Right kidney (tissue), 9 donors: ENCODE results near the gene ABCG2.

ENCODE experiments used
- DNase-seq: peaks from one replicate; pipeline ENCODE4 v3.0.0-alpha.2; 2016
- long read RNA-seq, 8 donors: transcript quantifications; one replicate each; lab custom pipeline, GENCODE V29; 2026

Gene ABCG2
- long read RNA-seq, donor 1: 0 reads
- long read RNA-seq, donor 2, full-length matches to known transcripts: 1 of 1 reads
- long read RNA-seq, donor 2, partial matches to known transcripts: 0 of 1 reads
- long read RNA-seq, donor 2, other reads (novel, unspliced or antisense): 0 of 1 reads
- long read RNA-seq, donor 3: 0 reads
- long read RNA-seq, donor 4: 0 reads
- long read RNA-seq, donor 5, full-length matches to known transcripts: 1 of 1 reads
- long read RNA-seq, donor 5, partial matches to known transcripts: 0 of 1 reads
- long read RNA-seq, donor 5, other reads (novel, unspliced or antisense): 0 of 1 reads
- long read RNA-seq, donor 6, full-length matches to known transcripts: 1 of 1 reads
- long read RNA-seq, donor 6, partial matches to known transcripts: 0 of 1 reads
- long read RNA-seq, donor 6, other reads (novel, unspliced or antisense): 0 of 1 reads
- long read RNA-seq, donor 7: 0 reads
- long read RNA-seq, donor 8: 0 reads

DNA sequence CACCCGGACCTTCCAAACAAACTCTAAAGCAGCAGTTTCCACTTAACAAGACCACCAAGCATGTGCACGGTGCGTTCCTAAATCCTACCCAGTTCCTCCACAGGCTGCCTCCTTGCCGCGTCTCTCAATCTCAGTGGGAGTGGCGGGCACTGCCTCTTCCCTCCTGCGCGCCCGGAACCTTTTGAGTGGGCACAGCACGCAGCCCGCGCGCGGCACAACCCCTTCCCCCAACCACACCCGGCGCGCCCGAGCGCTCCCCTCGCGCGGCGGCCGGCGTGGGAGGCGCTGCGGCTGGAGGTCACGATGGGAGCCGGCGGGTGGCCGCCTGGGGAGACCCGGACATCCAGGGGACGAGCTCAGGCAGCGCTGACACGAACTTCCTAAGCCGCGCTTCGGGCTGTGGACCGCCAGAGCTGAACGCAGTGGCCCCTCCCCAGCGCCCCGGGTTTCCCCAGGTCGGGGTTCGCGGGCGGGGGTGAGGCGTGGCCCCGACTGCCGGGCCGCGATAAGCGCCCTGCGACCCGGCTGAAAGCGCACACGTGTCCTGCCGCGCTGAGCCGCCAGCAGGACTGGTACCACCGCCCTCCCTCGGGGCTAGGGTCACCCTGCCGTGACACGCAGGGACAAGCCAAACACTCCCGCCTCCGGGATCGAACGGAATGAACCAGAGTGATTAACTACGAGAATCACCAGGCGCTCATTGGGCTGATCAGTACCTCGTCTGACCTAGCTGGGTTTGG is at the start of gene ABCG2:
TSS of gene ABCG2 (minus strand) at position 151 of the 740 bp plus-strand sequence. CDS start 18,644 bp downstream, outside the sequence.
- DNase-seq: peak; percentile 71

DNA sequence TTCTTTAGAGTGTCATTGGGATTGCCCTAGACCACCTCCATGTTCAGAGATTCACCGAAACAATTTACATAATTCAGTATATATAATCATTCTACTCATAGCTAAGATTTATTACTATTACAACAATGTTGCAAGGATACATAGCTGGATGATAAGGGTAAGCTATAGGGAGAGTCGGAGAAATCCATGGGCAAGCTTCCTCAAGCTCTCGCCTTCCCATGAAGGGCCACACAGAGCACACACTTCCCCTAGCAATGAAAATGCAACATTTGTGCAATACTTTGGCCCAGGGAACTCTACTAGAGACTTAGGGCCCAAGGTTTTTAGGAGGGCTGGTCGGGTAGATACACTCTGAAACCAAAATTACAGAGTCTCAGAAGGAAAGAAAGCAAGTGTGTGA is 49.7 kb upstream of the ABCG2 start:
- DNase-seq: no peak

DNA sequence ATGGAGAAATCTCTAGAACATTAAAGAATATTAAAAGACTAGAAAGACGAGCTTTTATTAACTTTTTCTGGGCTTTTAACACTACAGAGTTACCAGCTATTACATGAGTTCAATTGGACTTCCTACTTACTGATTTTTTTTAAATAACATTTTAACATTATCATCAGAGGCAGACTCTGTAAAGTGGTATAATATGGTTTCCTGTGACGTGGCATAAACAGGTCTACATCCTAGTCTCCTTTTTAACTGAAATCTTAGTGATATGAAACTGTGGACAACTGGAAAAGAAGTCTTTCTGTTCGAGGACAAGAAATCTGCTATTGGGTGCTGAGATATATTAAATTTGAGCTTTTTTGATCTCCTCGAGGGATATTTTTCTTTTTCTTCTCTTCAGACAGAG is 48.7 kb upstream of the ABCG2 start:
- DNase-seq: no peak

DNA sequence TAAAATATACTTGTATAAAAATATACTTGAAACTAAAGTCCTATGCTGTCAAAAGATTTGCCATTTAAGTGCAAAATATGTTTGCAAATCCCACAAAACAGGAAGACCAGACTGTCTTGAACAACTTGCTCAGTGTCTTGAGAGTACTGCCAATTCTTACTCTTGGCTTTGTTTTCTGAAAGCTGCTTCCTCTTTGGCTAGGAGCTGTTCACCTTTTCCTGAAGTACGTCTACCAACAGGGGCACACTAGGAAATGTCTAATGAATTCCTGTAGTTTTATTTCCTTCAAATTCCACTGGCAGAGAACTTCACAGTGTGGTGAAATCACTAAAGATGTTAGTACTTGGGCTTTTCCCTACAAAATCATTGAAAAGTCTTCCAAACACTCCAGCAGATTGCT is 46.4 kb upstream of the ABCG2 start:
- DNase-seq: no peak

DNA sequence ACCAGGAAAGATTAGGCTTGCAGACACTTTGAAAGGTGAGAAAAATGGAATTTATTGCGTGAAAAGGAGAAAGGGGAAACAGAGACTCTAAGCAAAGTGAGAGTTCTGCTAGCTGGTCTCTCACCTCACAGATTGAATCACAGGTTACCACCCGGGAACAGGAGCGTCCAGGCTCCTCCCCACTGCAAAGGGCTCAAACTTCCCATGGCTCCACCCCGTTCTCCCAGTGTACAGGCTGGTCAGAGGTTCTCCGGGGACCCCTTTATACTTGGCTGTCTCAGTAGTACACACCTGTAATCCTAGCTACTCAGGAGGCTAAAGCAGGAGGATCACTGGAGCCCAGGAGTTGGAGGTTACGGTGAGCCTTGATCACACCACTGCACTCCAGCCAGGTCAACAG is 44.0 kb upstream of the ABCG2 start:
- DNase-seq: no peak

DNA sequence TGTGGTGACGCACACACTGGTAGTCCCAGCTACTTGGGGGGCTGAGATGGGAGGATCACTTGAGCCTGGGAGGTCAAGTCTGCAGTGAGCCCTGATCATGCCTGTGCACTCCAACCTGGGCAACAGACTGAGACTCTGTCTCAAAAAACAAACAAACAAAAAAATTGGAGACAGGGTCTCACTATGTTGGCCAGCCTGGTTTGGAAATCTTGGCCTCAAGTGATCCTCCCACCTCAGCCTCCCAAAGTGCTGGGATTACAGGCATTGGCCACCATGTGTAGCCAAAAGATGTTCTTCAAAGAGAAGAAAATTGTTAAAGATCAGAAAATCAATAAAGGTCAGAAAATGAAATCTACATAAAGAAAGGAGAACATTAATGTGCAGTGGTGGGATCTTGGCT is 41.7 kb upstream of the ABCG2 start:
- DNase-seq: no peak

DNA sequence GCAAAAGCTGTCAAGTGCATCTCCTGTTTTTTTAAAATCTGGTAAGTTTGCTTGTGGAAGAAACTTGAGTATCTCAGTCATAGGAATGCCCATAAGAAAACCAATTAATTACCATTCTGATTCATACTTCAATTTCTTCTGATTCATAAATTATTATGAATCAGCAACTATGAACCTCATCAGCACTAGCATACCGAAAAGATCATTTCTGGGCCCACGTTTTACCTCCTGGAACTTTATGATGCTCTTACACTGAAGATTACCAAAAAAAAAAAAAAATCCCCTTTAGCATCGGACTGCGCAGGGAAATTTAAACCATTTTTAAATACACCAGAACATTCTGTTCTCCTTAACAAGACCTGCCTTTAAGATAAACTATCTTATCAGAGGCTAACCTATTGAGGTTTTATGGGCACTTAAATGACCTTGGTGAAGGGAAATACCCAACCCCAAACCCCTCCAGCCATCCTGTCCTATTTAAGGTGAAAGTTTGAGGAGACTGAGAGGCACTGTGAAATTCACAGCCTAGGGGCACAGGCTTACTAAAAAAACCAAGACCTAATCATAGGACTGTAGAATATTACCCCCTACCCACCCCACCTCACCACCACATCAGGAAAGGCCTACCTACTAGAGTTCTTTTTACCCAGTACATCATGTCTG is 38.2 kb upstream of the ABCG2 start:
- no peak for DNase-seq

DNA sequence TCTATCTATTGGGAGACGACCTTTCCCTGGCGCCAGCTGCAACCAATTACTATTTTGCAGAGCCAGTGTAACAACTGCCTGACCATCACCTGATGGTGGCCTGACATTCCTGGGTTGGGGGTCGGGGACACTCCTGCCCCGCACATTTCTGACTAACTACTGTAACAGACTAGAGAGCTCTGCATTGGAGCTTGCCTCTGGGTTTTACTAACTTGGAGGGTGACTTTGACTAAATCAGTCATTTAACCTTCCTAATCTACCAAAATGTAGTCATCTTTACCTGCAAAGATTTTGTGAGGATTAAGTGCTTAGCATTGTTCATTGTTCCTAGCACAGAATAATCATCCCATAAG is 37.5 kb upstream of the ABCG2 start:
- DNase-seq: no peak

DNA sequence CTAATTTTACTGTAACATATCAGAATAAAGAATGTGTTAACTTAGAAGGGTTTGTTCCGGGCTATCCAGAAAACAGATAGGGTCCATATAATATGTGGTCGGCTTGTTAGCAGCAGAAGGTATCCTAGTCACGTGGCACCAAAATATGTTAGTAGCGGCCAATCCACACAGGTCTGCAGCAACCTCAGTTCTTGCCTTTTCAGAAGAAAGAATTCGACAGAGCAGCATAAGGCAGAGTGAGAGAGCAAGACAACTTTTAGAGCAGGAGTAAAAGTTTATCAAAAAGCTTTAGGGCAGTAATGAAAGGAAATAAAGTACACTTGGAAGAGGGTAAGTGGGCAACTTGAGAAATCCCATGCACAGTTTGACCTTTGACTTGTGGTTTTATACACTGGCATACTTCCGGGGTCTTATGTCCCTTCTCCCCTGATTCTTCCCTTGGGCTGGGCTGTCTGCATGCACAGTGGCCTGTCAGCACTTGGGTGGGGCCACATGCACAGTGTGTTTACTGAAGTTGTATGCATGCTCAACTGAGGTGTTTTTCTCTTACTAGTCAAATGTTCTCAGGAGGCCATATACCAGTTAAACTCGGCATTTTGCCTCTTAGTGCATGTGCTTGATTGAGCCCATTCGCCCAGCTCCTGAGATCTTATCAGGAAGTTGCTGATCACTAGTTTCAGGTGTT is 37.0 kb upstream of the ABCG2 start:
- no peak for DNase-seq

DNA sequence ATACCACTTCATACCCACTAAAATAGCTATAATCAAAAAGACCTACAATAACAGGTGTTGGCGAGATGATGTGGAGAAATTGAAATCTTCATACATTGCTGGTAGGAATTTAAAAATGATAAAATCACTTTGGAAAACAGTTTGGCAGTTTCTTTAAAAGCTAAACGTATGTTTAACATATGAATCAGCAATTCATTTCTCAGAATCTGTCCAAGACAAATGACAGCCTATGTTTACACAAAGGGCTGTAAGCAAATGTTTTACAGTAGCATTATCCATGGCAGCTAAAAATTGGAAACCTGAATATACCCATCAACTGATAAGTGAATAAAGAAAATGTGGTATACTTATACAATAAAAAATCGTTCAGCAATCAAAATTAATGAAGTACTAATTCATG is 33.0 kb upstream of the ABCG2 start:
- no peak for DNase-seq

DNA sequence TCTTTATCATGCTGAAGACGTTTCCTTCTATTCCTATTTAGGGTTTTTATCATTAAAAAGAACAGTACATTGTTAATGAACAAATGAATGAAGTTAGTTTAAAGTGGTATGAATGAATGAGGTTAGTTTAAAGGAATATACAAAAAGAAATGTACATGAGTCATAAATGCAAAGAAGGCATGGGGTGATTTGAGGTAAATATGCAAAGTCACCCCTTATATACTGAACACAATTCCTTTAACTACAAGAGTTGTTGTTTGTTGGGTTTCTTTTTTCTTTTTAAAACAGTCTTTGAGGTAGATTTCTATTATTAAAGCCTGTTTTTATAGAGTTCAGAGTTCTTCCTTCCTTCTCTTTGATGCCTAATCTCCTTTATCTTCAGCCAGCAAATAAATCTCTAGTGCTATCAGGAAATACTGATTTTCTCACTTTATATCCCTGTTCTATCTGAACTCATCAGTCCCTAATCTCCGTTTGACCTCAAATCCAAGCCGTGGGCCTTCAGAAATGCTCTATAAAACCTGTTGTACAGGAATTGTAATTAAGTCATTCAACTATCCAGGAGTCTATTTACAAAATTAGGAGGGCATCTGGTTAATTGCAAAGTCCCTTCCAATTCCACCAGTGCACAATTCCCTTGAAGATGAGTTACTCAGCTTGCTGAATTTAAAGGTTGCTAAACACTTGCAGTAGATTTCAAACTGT is 31.6 kb upstream of the ABCG2 start:
- DNase-seq: no peak

DNA sequence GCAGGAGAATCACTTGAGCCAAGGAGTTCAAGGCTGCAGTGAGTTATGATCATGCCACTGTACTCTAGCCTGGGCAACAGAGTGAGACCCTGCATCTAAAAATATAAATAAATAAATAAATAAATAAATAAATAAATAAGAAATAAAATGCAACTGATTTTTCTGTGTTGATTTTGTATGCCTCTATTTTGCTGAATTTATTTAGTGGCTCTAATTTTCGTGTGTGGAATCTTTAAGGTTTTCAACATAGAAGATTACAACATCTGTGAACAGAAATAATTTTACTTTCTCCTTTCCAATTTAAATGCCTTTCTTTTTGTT is 30.9 kb upstream of the ABCG2 start:
- DNase-seq: no peak

DNA sequence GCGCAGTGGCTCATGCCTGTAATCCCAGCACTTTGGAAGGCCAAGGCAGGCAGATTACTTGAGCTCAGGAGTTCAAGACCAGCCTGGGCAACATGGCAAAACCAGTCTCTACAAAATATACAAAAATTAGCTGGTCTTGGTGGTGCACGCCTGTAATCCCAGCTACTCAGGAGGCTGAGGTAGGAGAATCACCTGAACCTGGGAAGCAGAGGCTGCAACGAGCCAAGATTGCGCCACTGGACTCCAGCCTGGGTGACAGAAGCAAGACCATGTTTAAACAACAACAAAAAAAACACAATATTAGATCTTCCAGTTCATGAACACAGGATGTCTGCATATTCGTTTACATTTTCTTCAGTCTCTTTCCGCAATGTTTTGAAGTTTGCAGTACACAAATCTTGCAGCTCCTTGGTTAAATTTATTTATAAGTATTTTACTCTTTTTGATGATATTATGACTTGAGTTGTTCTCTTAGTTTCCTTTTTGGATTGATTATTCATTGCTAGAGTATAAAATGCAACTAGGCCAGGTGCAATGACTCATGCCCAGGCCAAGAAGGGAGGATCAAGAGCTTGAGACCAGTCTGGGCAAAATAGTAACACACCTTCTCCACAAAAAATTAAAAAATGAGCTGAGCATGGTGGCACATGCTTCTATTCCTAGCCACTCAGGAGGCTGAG is 30.4 kb upstream of the ABCG2 start:
- no peak for DNase-seq

DNA sequence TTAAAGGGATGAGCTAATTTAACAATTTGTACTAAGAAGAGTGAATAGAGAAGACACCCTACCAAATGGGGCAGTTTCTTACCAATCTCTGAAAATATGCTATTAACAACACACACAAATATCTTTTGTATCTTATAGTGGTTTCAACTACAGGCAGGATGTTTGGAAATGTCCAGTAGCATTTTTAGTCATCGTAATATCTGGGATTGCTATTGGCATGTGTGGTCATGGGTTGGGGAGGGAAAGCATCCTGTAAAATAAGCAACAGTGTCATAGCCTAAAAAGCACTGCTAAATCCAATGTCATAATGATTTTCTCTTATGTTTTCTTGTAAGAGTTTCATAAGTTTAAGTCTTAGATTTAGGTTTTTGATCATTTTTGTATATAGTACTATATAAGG is 29.3 kb upstream of the ABCG2 start:
- DNase-seq: no peak

DNA sequence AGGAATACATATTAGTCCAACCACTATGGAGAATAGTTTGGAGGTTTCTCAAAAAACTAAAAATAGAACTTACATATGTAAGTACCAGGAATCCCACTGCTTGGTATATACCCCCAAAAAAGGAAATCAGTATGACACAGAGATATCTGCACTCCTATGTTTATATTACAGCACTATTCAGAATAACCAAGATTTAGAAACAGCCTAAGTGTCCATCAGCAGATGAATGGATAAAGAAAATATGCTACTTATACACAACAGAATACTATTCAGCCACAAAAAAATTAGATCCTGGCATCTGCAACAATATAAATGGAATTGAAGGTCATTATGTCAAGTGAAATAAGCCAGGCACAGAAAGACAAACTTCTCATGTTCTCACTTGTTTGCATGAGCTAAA is 27.5 kb upstream of the ABCG2 start:
- DNase-seq: no peak

DNA sequence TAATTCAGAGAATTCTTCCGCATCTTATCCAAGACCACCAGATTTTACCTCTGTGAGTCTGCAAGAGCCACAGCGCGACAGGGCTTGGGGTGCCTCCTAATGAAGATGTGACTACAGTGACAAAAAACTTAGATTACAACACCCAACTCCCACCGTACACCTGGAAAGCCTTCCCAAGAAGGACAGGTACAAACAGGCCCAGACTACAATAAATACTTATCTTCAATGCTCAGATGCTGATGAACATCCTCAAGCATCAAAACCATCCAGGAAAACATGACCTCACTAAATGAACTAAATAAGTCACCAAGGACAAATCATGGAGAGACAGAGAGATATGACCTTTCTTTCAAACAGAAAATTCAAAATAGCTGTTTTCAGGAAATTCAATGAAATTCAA is 20.8 kb upstream of the ABCG2 start:
- no peak for DNase-seq

DNA sequence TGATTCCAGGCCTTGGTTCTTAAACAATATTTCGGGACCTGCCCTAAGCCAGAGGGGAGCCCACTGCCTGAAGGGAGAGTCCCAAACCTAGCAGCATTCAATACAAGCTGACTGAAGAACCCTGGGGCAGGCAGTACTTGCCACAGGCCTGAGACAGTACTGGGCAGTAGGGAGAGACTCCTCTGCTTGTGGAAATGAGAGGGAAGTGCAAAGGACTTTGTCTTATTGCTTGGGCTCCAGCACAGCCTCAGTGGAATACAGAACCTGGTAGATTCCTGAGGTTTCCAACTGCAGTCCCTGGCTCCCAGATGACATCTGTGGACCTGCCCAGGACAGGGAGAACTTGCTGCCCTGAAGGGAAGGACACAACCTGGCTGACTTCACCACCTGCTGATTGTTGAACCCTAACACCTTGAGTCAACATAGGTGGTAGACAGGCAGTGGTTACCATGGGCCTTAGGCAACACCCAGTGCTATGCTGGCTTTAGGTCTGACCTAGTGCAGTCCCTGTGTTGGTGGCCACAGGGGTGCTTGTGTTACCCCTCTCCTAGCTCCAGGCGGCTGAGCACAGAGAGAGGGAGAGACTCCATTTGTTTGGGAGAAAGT is 20.3 kb upstream of the ABCG2 start:
- DNase-seq: no peak

DNA sequence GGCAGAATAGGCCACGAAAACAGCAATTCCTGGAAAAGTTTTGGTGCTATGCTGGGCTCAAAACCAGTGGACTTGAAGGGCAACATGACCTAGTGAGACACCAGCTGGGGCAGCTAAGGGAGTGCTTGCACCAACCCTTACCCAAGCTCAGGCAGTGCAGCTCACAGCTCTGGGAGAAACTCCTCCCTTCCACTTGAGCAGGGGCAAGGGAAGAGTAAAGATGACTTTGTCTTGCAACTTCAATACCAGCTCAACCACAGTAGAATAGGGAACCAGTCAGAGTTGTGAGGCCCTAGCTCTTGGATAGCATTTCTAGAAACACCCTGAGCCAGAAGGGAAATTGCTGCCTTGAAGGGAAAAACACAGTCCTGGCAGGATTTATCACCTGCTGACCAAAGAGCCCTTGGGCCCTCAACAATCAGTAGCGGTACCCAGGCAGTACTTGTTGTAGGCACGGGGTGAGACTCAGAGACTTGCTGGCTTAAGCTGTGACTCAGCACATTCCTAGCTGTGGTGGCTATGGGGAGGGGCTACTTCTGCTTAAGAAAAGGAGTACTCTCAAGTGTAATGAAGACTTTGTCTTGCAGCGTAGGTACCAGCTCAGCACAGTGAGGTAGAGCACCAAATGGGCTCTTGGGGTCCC is 19.7 kb upstream of the ABCG2 start:
- no peak for DNase-seq

DNA sequence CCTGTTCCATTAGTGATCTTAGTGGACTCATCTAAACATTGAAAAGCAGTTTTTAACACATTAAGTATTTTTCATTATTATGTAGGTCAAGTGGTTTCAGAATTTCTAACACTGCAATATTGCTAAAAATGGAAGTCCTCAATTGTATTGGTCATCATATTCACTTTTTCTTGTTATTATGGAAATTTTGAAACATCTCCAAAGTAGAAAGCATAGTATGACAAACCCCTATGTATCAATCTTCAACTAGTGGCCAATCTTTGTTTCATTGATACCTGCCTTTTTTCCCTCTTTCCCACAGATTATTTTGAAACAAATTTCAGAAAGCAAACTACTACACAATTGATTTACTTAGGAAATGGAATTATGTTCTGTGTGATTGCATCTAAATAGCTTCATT is 14.5 kb upstream of the ABCG2 start:
- DNase-seq: no peak

DNA sequence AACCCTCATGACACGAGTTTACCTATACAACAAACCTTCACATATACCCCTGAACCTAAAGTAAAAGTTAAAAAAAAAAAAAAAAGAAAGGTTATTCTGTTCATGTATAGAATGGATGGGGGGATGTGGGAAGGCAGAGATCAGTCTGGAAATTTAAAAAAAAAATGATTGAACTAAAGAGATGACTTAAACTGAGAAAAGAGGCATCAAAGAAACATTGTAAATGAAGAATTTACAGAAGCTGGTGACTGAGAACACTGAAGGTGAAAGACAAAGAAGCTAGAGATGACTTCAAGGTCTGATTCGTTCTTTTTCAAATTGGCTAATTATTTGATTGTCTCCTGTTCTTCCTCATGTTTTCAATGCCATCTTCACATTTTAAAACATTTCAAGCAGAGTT is 12.8 kb upstream of the ABCG2 start:
- no peak for DNase-seq

DNA sequence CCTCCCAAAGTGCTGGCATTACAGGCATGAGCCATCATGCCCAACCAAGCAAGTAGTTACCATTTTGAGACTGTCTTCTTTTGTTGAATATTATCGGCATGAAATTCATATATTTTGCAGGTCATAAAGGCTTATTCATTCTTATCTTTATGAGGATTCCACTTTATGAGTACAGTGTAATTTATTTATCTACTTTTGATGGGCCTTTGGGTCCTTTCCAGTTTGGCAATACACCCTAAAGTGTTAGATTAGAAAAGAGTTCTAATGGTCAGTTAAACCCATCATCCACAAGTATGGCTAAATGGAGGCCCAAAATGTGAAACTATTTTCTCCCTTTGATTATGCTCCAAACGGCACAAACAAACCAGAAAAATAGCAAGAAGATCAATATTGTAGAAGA is 10.9 kb upstream of the ABCG2 start:
- DNase-seq: no peak
